GM19025 (cell line): ENCODE measurements around the gene GGT7.
"Not testable (repeated sequence)": the region's sequence is repeated elsewhere in the genome, so short reads cannot be mapped to it uniquely, and the experiment has no call there.

Source experiments
- ATAC-seq: cut with Tn5 transposase; IDR thresholded peaks from one replicate; pipeline ENCODE4 v1.9.1; 2021; ENCODE audit warnings: mild to moderate bottlenecking, low read depth, moderate library complexity; ENCODE audit not compliant: unreplicated experiment

Gene GGT7

GRCh38 chr20:34883087-34883688 is 10.5 kb upstream of the GGT7 start:
- no peak for ATAC-seq

GRCh38 chr20:34881689-34882088 is 9.0 kb upstream of the GGT7 start:
- no peak for ATAC-seq

DNA sequence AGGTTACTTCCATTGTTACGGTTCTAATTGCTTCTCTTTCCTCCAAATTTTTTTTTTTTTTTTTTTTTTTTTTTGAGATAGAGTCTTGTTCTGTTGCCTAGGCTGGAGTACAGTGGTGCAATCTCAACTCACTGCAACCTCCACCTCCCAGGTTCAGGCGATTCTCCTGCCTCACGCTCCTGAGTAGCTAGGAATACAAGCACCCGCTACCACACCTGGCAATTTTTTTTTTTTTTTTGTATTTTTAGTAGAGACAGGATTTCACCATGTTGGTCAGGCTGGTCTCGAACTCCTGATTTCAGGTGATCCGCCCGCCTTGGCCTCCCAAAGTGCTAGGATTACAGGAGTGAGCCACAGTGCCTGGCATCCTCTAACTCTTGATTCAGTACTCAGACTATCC is 8.3 kb upstream of the GGT7 start:
- ATAC-seq, result not testable (repeated sequence)

DNA sequence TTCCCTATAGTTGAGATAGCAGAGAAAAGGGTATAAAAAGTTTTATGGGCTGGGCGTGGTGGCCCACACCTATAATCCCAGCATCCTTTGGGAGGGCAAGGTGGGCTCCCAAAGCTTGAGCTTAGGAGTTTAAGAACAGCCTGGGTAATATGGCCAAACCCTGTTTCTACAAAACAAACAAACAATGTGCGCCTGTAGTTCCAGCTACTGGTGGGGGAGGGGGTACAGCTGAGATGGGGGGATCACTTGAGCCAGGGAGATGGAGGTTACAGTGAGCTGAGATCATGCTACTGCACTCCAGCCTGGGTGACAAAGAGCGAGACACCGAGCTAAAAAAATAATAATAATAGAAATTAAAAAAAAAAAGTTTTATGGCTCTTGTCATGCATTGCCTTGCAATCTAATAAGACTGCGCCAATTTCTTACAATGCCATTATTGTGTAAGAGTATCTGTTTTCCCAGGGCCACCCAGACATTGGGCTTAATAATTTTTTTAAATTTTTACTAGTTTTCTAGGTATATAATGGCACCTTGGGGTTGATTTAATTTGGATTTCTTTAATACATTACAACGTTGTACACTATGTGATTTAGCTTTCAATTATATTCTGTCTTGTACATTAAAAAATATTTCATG is 7.7 kb upstream of the GGT7 start:
- ATAC-seq, result no peak

- peak; percentile 69 for ATAC-seq
Measured at GRCh38 chr20:34876406-34877282, 4.0 kb upstream of the GGT7 start, which contains the start of gene ACSS2. ACSS2 (plus strand) TSS chr20:34876612; CDS start chr20:34876646, 34 bp downstream.

GRCh38 chr20:34875642-34876405 is 3.2 kb upstream of the GGT7 start:
- peak; percentile 45 for ATAC-seq

- no peak for ATAC-seq
Measured at GRCh38 chr20:34874094-34874654, 1.5 kb upstream of the GGT7 start.

DNA sequence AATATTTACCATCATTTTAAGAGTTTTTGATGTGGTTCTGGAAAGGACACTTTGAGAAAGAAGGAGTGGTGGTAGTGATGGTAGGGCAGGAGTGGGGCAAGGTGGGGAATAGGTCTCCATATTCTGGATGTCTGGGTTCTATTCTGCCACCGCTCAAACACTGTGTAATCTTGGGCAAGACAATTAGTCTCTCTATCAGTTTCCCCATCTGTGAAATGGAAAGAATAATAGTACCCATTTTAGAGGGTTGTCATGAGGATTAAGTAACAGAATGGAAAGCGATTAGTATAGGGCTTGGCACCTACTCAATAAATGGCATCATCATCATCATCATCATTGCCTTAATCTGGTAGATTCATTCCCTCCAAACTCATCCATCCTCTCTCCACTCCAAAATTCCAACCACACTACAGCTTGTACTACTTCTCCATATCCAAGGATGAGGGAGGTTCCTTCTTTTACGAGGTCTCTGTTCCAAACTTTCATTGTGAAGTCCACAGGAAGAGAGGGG is 982 bp upstream of the GGT7 start:
- no peak for ATAC-seq

DNA sequence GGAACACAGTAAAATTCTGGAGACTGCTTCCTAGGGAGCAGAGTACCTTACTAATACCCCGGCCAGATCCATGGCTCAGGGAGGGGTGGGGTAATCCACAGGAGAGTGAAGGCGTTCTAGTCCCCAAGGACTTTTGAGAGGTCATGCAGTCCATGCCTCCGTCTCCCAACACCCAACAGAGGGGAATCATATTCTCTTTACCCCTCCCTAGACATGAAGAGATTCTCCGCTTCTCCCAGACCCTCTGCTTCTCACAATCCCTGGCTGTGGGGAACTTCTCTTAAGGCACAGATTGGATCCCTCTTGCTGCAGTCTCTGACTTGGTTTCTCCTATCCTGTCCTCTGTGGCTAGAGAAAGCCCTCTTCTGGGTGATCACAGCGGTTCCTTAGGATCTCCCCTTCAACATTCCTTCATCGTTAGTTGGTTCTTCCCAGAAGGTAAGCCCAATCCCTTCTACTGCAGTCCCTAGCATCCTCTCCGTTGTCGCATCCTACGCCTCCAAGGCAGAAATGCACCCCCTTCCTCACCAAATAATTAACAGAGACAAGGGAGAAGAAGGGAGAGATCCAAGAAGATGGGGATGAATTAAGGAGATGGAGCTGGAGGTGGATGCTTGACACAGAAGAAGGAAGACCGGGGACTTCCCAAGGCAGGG is 562 bp downstream of the GGT7 start:
- no peak for ATAC-seq

GRCh38 chr20:34871320-34871926 is 1.2 kb downstream of the GGT7 start:
- ATAC-seq, result no peak

DNA sequence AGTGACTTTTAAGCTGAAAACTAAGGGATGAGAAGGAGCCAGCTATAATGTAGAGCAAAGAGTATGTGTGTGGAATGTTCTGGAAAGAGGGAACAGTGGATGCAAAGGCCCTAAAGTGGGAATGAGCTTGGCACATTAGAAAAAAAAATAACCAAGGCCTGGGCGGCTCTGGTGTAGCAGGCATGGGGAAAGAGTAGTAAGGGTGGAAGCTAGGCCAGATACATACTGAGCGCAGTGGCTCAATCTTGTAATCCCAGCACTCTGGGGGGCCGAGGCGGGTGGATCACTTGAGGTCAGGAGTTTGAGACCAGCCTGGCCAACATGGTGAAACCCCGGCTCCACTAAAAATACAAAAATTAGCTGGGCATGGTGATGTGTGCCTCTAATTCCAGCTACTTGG is 8.4 kb downstream of the GGT7 start:
- ATAC-seq, result no peak

DNA sequence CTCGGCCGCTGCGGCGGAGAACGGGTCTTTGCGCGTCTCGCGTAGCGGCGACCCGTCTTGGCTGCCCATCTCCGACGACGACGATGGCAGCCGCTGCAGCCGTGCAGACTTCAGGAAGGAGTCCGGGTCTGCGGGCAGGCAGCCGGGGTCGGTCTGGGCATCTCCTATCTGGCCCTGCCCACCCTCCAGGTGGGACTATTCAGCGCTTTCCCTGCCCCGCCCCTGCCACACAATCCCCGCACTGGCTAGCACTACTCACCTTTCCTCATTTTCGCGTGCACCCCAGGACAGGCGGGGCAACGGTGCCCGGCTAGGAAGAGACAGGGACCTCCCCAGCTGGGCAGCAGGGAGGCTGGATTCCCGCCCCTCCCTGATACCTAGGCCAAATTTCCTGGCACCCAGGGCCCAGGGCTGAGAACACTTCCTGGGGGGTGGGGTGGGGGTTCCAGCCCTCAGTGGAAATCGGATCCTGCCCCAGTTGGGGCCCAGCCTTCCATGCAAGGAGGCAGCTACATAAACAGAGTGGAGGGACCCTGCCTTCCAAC is 9.2 kb downstream of the GGT7 start:
- no peak for ATAC-seq

DNA sequence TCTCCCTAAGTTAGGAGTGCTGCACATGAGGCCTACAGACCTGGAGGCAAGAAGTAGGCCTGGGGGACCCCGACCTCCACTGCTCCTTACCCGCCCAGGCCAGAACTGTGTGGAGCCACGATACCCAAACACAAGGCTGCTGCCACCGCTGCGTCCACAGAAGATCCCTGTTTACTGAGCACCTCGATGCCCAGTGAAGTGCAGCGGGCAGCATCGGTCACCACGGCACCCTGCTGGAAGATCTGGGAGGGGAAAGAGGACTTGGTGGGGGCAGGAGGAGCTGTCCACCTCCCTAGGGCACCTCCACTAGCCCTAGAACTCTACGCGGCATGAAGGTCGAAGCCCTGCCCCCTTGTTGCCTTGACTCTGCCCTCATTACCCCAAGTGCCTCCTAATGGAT is 9.9 kb downstream of the GGT7 start:
- no peak for ATAC-seq

DNA sequence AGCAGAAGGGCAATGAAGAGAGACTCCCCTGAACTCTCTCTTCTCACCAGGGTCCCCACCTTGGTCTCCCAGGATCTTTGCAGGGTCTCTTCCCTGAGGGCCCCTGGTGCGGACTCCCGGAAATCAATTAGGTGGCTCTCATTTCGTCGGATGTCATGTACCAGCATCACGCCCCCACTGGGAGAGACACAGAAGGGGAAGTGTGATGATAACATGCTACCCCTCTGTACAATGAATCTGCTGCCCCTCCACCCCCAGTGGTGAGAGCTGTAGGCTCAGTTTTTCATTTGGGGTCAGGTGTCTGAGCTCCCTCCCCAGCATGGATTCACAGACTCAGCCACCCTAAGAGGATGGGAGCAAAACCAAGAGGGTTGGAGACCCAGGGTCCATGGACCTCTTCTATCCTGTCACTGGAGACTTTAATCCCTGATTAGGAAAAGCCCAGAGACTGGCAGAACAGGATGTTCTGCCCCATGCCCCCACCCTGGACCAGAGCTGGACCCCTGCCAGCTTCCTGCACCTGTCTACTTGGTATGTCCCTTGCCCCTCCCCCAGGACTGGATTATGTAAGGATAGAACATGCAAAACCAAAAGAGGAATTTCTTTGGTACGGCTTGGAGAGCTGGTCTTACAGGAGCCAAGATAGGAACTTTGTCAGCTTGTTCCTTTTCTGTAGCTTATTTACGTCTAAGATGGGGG is 11.1 kb downstream of the GGT7 start:
- ATAC-seq, result no peak

- no peak for ATAC-seq
Measured at GRCh38 chr20:34859826-34860545, 12.7 kb downstream of the GGT7 start.

GRCh38 chr20:34859367-34859766 is 13.3 kb downstream of the GGT7 start:
- no peak for ATAC-seq

GRCh38 chr20:34852298-34852697 is 20.4 kb downstream of the GGT7 start:
- no peak for ATAC-seq

DNA sequence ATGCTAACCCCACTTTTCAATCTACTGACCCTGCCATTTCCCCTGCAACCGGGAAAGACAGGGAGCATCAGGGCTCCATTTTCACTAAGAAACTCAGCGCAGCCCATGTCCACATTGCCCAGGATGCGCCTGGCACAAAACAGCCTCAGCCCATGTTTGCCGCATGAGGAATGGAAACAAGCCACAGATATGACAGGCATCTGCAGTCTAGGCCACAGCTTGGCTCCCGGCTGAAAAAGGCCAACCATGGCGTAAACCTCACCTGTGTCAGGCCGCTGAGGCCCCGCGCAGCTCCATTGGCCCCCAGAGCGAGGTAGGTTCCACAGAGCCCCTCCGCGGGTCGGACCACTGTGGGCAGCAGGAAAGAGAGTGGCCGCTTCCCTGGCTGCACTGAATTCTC is 21.7 kb downstream of the GGT7 start:
- ATAC-seq, result no peak
